T-helper 2 cell (primary cell): ENCODE data around the gene ENDOU.

Source experiments
- DNase-seq, 5 experiments: peaks; one replicate each; pipeline versions ENCODE4 v3.0.0 to v3.0.0-alpha.2; 2012 to 2022

ENDOU gene

GRCh38 chr12:47757840-47758583, 32.7 kb upstream of the ENDOU start:
- DNase-seq = no peak

- DNase-seq = no peak
Observed at GRCh38 chr12:47757364-47757839, 32.1 kb upstream of the ENDOU start.

DNA sequence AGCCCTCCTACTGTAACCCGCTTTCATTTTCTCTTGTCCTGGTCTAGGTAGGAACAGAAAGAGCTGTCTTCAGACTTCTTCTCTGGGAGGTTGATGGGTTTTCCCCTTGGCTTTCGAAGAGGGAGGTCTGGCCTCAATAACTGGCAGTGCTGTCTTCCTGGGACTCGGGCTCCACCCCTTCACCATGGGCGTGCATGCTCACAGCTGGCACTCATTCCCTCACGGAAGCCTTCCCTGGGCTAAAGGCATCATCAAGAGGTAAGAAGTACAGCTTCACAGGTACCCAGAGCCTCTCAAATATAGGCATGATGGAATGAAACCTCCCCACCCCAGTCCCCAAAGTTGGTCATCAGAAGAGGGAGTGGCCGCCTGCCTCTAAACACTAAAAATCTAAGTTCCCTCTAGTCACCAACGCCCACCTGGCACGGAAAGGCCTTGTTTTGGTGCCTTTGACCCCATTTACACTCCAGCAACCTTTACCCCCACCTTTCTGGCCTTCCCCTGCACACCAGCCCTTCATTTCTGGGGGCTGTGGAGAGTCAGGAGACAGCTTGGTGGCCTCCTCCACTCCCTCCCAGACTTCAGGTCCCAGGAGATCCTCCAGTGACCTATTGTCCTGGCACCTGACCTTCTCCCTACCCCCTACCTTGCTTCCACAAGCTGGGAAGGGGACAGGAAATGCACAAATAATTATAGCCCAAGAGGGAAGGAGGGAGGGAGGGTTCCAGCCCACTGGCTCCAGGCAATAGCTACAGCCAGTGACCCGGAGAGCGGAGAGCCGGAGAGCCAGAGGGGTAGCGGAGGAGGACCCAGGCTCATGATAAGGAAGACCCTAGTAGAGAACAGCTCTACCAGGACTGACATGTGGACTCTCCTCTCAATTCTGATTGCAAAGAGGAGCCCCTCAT, 30.6 kb upstream of the ENDOU start:
- DNase-seq = peak in 2 of 5 experiments; percentile 20 to 47

GRCh38 chr12:47754881-47755280, 29.6 kb upstream of the ENDOU start:
- DNase-seq = peak in 1 of 5 experiments; percentile 21

DNA sequence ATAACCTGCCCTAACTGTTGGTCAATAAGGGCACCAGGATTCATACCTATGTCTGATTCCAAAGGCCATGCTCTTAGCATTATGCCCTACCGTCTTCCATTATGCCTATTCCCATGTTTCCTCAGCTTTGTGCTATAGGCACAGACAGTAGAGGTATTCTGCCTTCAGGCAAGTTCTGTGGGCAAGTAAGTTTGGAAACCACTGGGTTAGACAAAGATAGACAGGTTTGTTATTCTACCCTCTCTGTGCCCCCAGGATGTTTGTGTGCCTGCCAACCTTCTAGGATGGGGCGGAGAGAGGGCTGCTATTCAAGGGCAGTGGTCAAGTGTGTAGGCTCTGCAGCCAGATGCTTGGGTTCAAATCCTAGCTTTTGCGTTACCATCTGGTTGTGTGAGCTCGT, 28.8 kb upstream of the ENDOU start:
- no peak for DNase-seq

- DNase-seq = no peak
Observed at GRCh38 chr12:47753021-47754001, 28.0 kb upstream of the ENDOU start.

DNA sequence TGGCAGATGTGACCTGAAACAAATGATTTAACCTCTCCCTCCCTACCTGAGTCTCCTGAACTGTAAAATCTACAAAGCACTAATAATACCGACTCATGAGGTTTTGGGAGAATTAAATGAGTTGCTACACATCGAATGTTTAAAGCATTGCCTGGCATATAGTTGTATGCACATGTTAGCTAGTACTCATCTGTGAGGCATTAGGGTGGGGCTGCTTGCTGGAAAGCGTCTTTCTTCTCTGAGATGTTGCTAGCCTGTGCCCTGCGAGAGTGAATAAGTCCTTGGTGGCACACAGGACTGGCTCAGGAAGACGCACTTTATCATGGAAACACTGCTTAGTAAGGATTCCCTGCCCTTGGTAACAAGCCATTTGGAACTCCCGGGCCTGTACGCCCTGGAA, 27.3 kb upstream of the ENDOU start:
- DNase-seq = no peak

- DNase-seq = no peak
Observed at GRCh38 chr12:47752121-47752520, 26.8 kb upstream of the ENDOU start.

GRCh38 chr12:47751561-47751960, 26.3 kb upstream of the ENDOU start:
- DNase-seq = no peak

DNA sequence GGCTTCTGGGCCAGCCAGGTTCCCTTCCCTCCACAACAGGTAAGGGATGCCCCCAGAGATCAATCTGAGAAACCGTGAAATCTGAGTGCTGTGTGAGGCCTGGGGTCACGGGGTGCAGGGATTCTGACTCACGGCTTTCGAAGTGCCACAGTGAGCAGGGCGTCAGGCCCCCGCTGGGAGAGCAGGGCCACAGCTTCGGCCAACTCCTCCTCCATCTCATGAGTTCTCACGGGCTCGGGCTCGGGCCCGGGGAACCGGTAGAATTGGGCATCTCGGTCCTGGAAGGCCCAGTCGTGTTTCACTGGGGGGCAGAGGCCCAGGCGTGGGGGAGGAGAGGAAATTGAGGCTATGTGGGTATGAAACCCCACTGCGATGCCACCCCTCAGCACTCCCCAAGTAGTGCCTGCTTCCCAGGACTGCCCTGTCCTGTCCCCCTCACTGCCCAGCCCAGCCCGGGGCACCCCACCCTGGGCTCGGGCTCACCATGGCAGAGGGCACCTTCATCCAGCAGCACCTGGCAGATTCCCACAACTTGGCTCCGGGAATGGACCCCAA, 25.7 kb upstream of the ENDOU start:
- no peak for DNase-seq

- no peak for DNase-seq
Observed at GRCh38 chr12:47750229-47750798, 25.0 kb upstream of the ENDOU start.

DNA sequence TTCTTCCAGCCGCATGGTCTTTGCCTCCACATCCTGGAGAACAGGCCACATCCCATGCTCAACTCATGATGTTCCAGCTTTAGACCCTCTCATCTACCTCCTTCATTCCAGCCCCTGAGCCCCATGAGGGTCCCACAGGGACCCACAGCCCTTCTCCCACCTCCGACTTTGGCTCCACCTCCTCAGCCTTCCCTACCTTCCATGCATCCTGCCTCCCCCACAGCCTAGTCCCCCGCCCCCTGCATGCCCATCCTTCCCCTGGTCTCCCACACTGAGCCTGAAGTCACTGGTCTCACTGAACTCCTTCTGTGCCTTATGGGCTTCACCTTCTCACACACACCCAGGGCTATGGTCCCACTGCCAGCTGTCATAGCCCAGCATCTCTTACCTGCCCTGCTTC, 23.6 kb upstream of the ENDOU start:
- no peak for DNase-seq

DNA sequence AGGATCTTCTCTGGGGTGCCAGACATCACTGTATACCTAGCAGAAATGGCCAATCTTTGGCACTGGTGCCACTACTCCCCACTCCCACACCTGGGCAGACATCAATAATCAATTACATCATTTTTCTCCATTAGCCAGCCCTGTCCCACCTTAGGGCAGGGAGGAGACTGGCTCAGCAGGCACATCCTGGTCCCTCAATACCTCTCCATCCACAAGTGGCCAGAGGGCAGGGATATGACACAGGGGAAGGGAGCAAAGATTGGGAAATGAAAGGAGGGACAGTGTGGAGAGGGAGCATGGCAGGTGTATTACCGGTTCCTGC, 23.2 kb upstream of the ENDOU start:
- no peak for DNase-seq

DNA sequence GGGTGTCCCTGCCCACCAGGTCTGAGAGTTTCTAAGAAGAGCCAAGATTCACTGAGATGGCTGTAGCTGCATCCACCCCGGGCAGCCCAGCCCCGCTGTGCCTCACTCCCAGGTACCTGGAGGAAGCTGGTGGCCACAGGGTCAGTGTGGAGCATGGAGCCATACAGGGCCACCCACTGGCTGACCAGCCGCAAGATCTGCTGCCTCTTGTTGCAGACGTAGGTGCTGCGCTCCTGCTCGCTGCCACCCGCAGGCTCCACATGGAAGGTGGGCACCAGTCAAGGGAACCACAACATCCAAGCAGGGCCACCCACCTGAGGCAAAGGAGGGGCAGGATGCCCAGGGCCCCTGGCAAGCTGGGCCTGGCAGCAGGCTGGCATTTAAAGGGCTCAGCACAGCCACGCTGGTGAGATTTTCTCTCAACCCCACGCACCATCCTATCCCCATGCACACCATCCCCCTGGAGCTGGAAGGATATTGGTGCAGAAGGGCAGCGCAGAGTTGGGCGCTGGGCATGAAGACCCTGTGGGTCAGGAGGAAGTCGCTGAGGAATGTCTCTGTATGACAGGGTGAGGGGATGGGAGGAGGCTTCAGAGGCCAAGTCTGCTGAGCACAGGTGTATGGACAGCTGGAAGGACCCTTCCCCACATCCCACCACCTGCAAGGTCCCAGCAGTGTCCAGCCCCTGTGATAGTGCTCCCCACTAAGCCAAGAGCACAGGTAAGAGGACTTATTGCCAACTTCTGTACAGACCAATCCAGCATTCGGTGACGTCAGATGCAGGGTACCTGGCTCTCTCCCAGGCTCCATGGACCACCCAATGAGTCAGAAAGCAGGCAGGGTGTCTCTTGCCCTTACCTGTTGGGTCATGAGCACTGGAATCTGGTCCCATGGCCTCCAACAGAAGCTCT, 22.6 kb upstream of the ENDOU start:
- no peak for DNase-seq

DNA sequence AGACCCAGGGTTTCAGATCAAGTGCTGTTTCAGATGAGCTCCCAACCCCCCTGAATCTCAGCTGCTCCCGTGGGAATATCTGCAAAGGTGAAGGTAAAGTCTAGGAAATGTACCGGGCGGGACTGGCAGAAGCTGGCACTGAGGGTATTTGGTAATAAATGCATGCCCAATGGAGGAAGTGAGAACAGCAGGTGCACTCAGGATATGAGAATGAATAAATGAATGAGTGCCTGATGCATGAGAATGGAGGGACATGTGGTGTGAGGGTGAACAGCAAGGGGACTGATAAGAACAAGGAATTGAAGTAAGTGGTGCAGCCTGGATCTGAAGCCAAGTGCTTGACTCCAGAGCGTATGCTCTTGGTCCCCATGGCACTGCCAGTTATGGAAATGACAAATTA, 21.8 kb upstream of the ENDOU start:
- DNase-seq = no peak

GRCh38 chr12:47746523-47746922, 21.2 kb upstream of the ENDOU start:
- no peak for DNase-seq

- DNase-seq = no peak
Observed at GRCh38 chr12:47746073-47746472, 20.8 kb upstream of the ENDOU start.

- no peak for DNase-seq
Observed at GRCh38 chr12:47745485-47746041, 20.3 kb upstream of the ENDOU start.

GRCh38 chr12:47744778-47745436, 19.6 kb upstream of the ENDOU start:
- DNase-seq = no peak
